NCI-H2196 (cell line): ENCODE measurements around the gene LHFPL2.
A peak's percentile ranks its signal among the peaks of the same experiment; 100 is the strongest.
"Not testable (repeated sequence)": the region's sequence is repeated elsewhere in the genome, so short reads cannot be mapped to it uniquely, and the experiment has no call there.

Experiments used
- DNase-seq: peaks from one replicate; lab custom pipeline; 2025; ENCODE audit not compliant: unreplicated experiment; lab: John Stamatoyannopoulos, UW

The LHFPL2 gene

GRCh38 chr5:78648359-78649210, at the start of gene LHFPL2:
Gene LHFPL2, minus strand, starts transcription at chr5:78648772. Its CDS starts 138,559 bp downstream, at chr5:78510213.
- peak; percentile 34 for DNase-seq

- DNase-seq: no peak
Observed at GRCh38 chr5:78696637-78697036, 48.1 kb upstream of the LHFPL2 start.

- not testable (repeated sequence) for DNase-seq
Observed at GRCh38 chr5:78696052-78696451, 47.5 kb upstream of the LHFPL2 start.

GRCh38 chr5:78693339-78693738, 44.8 kb upstream of the LHFPL2 start:
- no peak for DNase-seq

GRCh38 chr5:78691084-78691960, 42.8 kb upstream of the LHFPL2 start:
- no peak for DNase-seq

GRCh38 chr5:78690253-78690972, 41.8 kb upstream of the LHFPL2 start:
- DNase-seq: no peak

GRCh38 chr5:78689540-78690252, 41.1 kb upstream of the LHFPL2 start:
- no peak for DNase-seq

- DNase-seq: not testable (repeated sequence)
Observed at GRCh38 chr5:78687514-78687913, 38.9 kb upstream of the LHFPL2 start.

GRCh38 chr5:78683905-78684304, 35.3 kb upstream of the LHFPL2 start:
- DNase-seq: not testable (repeated sequence)

GRCh38 chr5:78679905-78680304, 31.3 kb upstream of the LHFPL2 start:
- DNase-seq: no peak

GRCh38 chr5:78677777-78678668, 29.5 kb upstream of the LHFPL2 start:
- DNase-seq: no peak

- no peak for DNase-seq
Observed at GRCh38 chr5:78675956-78676730, 27.6 kb upstream of the LHFPL2 start.

GRCh38 chr5:78673827-78674226, 25.3 kb upstream of the LHFPL2 start:
- not testable (repeated sequence) for DNase-seq

- no peak for DNase-seq
Observed at GRCh38 chr5:78672154-78672553, 23.6 kb upstream of the LHFPL2 start.

GRCh38 chr5:78671609-78672008, 23.0 kb upstream of the LHFPL2 start:
- no peak for DNase-seq

GRCh38 chr5:78670701-78671269, 22.2 kb upstream of the LHFPL2 start:
- no peak for DNase-seq

- DNase-seq: no peak
Observed at GRCh38 chr5:78669331-78669730, 20.8 kb upstream of the LHFPL2 start.

GRCh38 chr5:78667461-78668103, 19.0 kb upstream of the LHFPL2 start:
- DNase-seq: no peak
